NCI-H82 treated with DMSO at 0.1 percent for 48 hours (cell line): ENCODE data around the gene ZFP36.
"Not testable (repeated sequence)": the region's sequence is repeated elsewhere in the genome, so short reads cannot be mapped to it uniquely, and the experiment has no call there.

ENCODE experiments used
- DNase-seq: peaks from one replicate; lab custom pipeline; 2025; ENCODE audit not compliant: unreplicated experiment; lab: John Stamatoyannopoulos, UW

The ZFP36 gene

GRCh38 chr19:39444598-39445195, 38.0 kb downstream of the ZFP36 start:
- no peak for DNase-seq

GRCh38 chr19:39445196-39446111, 38.8 kb downstream of the ZFP36 start, which contains the start of gene SUPT5H:
SUPT5H (plus strand) TSS chr19:39445582; CDS start chr19:39445891, 309 bp downstream.
- peak; percentile 94 for DNase-seq

- DNase-seq = no peak
Measured at GRCh38 chr19:39446365-39447084, 39.9 kb downstream of the ZFP36 start.

GRCh38 chr19:39448271-39448670, 41.6 kb downstream of the ZFP36 start:
- DNase-seq = no peak

GRCh38 chr19:39449116-39449797, 42.6 kb downstream of the ZFP36 start:
- DNase-seq = no peak

- DNase-seq = not testable (repeated sequence)
Measured at GRCh38 chr19:39451257-39451656, 44.6 kb downstream of the ZFP36 start.
